ENCODE measurements around the gene KCNG2. TPM values are rescaled to one million over a fixed set of nuclear protein-coding genes. Genes with fewer than 3 reads are reported as not detected.

KCNG2 gene
- total and polyA plus RNA-seq, 10 of the 15 experiments (the other 5 are each of a cell fraction or from before 2014, with no cell fraction given) = 0.20 to 0.23 TPM; not detected in 8

- Histone ChIP-seq H3K4me2 (ENCODE audit: control insufficient read depth, insufficient read depth) (no peak overlapping the region), H3K9me3 (replicated peaks; ENCODE audit: control insufficient read depth, insufficient read depth, low read length) (peaks cover 3% of the 10 kb centered on the region; the same call in 2 of the 3 replicates), H3K4me1 (ENCODE audit: control insufficient read depth, insufficient read depth, low read length) (no peaks in the 10 kb centered on the region), H3K4me3 (no peak overlapping the region), H3K27ac (ENCODE audit: control insufficient read depth, insufficient read depth) (no peak overlapping the region), H3K36me3 (ENCODE audit: control insufficient read depth in 2 of 2, insufficient read depth in 2 of 2, low read length in 1 of 2) (peaks cover 7 to 12% of the 10 kb centered on the region in 2 experiments; a peak in 3 of 4 replicates), H4K20me1 (ENCODE audit: control insufficient read depth, insufficient read depth) (no peaks in the 10 kb centered on the region), H3K27me3 (replicated peaks in 1 of 2; ENCODE audit: control insufficient read depth in 2 of 2, insufficient read depth in 2 of 2, low read length in 1 of 2) (no peaks in the 10 kb centered on the region), H3K9ac (ENCODE audit: control insufficient read depth, insufficient read depth, low read length) (no peak overlapping the region), H2AFZ (ENCODE audit: control insufficient read depth, low read depth, low read length) (no peak overlapping the region), H3K79me2 (ENCODE audit: control insufficient read depth, insufficient read depth, low read length) (no peaks in the 10 kb centered on the region; the same call in 1 of the 2 replicates)
- ChIA-PET CTCF (no interaction called here), RAD21 (ENCODE audit: unreplicated experiment) (no interaction called here), POLR2A (interaction anchor here (0.6 kb wide), 1 partner anchor 565 kb away, joined by 5 read pairs; no protein-coding TSS in a partner anchor), SMC1A (ENCODE audit: uncharacterized antibody, unreplicated experiment) (no interaction called here)
- no peak for FAIRE-seq
- no peak for DNase-seq (ENCODE audit: low read depth, low spot score)
- in situ Hi-C loops (cut with MboI) (no loop called here), intact Hi-C loops (cut with micrococcal nuclease; ENCODE audit: unreplicated experiment) (no loop called here)
- ATAC-seq = no peak
- WGBS (ENCODE audit: insufficient coverage, insufficient replicate concordance, low lambda C conversion rate, missing lambda C conversion rate) = 96% methylated on average over 12 of the region's 12 CpGs
- BruUV-seq (replicated peaks) = no TSS peak
- TF ChIP-seq STAT3 (IDR thresholded peaks at IDR 0.05; ENCODE audit: low read depth, low read length) (no peak), ZSCAN29 (IDR thresholded peaks at IDR 0.05) (no peak), FOXK2 (IDR thresholded peaks at IDR 0.05) (no peak), KLF5 (IDR thresholded peaks at IDR 0.05; ENCODE audit: partially characterized antibody) (no peak), RUNX3 (IDR thresholded peaks at IDR 0.05; ENCODE audit: low read length) (no peak), ESRRA (IDR thresholded peaks at IDR 0.05; ENCODE audit: low read length) (no peak), RELA (IDR thresholded peaks at IDR 0.05; ENCODE audit: borderline replicate concordance, partially characterized antibody) (no peak), MTA2 (IDR thresholded peaks at IDR 0.05; ENCODE audit: low read depth) (no peak), CBX5 (IDR thresholded peaks at IDR 0.05; ENCODE audit: low read depth) (no peak)
- TF ChIP-seq, protein P1, sequence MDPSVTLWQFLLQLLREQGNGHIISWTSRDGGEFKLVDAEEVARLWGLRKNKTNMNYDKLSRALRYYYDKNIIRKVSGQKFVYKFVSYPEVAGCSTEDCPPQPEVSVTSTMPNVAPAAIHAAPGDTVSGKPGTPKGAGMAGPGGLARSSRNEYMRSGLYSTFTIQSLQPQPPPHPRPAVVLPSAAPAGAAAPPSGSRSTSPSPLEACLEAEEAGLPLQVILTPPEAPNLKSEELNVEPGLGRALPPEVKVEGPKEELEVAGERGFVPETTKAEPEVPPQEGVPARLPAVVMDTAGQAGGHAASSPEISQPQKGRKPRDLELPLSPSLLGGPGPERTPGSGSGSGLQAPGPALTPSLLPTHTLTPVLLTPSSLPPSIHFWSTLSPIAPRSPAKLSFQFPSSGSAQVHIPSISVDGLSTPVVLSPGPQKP (IDR thresholded peaks at IDR 0.05; ENCODE audit: low read depth, low read length) = no peak
Measured at GRCh38 chr18:79936641-79937040, 138.9 kb downstream of the KCNG2 start.

All from GM12878 (cell line).